Peyer's patch (tissue), 4 donors: ENCODE measurements around the gene BHLHA15. TPM values are rescaled to one million over a fixed set of nuclear protein-coding genes. Genes with fewer than 3 reads are reported as not detected.
"Not testable (repeated sequence)": the region's sequence is repeated elsewhere in the genome, so short reads cannot be mapped to it uniquely, and the experiment has no call there.

ENCODE experiments used
- DNase-seq, 3 donors: peaks; one replicate each; pipeline ENCODE4 v3.0.0-alpha.2; 2017 to 2019
- H3K27ac ChIP-seq, 4 donors: fragments of 200-600 bp; sonication (generic); one replicate each; pipeline ENCODE4 v1.5.1; 2016 to 2019
- H3K27me3 ChIP-seq, 2 donors: fragments of 200-600 bp; sonication (generic); one replicate each; pipeline ENCODE4 v1.5.1; 2019
- H3K36me3 ChIP-seq, 3 donors: fragments of 200-600 bp; sonication (generic); one replicate each; pipeline ENCODE4 v1.5.1; 2016 to 2019
- H3K4me1 ChIP-seq, 4 donors: fragments of 200-600 bp; sonication (generic); one replicate each; pipeline ENCODE4 v1.5.1; 2016 to 2019
- H3K4me3 ChIP-seq, 4 donors: fragments of 200-600 bp; sonication (generic); 1 replicate in 3 of 4; 2 replicates in 1 of 4; pipeline ENCODE4 v1.5.1; 2016 to 2019; ENCODE audit warnings: mild to moderate bottlenecking in 1 of 4
- H3K9me3 ChIP-seq, 4 donors: fragments of 200-600 bp; sonication (generic); one replicate each; pipeline ENCODE4 v1.5.1; 2016 to 2019; ENCODE audit warnings: mild to moderate bottlenecking in 1 of 4
- POLR2A ChIP-seq, 2 donors: fragments of 450-650 bp; IDR thresholded peaks; one replicate each; pipeline ENCODE4 v1.5.1; 2017; ENCODE audit warnings: antibody characterized with exemption in 2 of 2, mild to moderate bottlenecking in 2 of 2, moderate library complexity in 2 of 2
- total RNA-seq, 4 donors: library from RNA; depleted of rRNA; stranded (reverse); fragments of >200 nt; gene quantifications; one replicate each; pipeline ENCODE4 v1.1.0, GENCODE V29; 2016
- TF ChIP-seq, protein P1 (sequence below), 6 experiments: fragments of 450-650 bp in 4 of 6; fragments of 200-600 bp in 2 of 6; sonication (generic) in 1 of 6; IDR thresholded peaks; one replicate each; pipeline ENCODE4 v1.5.1; 2017 to 2019; ENCODE audit warnings: antibody characterized with exemption in 6 of 6, mild to moderate bottlenecking in 3 of 6, moderate library complexity in 1 of 6

The BHLHA15 gene
- total RNA-seq, 4 donors from 2014 or later: 1.6 to 9.9 TPM; not detected in 2

DNA sequence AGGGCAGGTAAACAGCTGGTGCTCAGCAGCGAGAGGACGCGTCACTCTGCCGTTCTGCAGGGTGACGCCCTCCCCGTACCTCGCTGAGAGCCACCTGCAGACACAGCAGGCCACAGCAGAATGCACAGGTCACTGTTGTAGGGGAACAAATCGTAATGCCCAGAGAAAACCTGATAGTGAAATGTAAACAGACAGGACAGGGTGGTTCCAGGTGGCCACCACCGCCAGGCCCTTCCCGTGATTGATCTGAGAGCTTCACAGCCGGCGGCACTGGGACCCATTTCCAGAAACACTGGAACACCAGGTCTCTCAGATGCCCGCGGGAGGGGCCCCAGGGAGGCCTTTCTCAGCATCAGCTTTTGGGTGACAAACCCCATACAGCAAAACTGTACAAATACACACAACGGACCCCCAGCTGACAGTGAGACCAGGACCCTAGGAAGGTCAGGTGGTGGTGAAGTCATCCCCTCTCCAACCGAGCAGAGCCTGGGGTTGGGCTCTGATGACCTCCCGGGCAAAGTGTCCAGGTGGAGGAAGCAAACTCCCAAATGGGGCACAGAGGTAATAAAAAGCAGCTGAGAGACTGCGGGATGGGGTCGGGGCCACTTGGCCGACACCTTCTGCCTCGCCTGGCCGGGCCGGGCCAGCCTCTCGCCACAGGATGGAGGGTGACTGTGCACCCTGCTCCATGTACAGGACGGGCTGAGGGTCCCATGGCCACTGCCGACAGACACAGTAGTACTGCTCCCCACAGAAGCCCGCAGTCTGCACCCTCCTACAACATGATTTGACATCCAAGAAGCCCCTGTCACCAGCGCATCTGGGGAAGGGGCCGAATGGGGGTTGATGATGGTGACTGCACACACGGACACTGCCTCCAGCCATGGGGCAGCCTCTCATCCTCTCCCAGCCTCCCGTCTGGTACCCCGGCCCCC lies 4.6 kb downstream of the BHLHA15 start:
- Histone ChIP-seq H3K27me3 (no peaks in the 10 kb centered on the region), H3K4me3 (no peak overlapping the region), H3K4me1 (peaks cover 0 to 14% (median 5%) of the 10 kb centered on the region in 4 donors), H3K27ac (no peak overlapping the region), H3K36me3 (peaks cover 0 to 21% (median 0%) of the 10 kb centered on the region in 3 donors), H3K9me3 (no peaks in the 10 kb centered on the region)
- TF ChIP-seq, protein P1, sequence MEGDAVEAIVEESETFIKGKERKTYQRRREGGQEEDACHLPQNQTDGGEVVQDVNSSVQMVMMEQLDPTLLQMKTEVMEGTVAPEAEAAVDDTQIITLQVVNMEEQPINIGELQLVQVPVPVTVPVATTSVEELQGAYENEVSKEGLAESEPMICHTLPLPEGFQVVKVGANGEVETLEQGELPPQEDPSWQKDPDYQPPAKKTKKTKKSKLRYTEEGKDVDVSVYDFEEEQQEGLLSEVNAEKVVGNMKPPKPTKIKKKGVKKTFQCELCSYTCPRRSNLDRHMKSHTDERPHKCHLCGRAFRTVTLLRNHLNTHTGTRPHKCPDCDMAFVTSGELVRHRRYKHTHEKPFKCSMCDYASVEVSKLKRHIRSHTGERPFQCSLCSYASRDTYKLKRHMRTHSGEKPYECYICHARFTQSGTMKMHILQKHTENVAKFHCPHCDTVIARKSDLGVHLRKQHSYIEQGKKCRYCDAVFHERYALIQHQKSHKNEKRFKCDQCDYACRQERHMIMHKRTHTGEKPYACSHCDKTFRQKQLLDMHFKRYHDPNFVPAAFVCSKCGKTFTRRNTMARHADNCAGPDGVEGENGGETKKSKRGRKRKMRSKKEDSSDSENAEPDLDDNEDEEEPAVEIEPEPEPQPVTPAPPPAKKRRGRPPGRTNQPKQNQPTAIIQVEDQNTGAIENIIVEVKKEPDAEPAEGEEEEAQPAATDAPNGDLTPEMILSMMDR (IDR thresholded peaks at IDR 0.05): no peak
- no peak for TF ChIP-seq POLR2A (IDR thresholded peaks at IDR 0.05)
- peak in 1 of 3 donors; percentile 41 for DNase-seq

DNA sequence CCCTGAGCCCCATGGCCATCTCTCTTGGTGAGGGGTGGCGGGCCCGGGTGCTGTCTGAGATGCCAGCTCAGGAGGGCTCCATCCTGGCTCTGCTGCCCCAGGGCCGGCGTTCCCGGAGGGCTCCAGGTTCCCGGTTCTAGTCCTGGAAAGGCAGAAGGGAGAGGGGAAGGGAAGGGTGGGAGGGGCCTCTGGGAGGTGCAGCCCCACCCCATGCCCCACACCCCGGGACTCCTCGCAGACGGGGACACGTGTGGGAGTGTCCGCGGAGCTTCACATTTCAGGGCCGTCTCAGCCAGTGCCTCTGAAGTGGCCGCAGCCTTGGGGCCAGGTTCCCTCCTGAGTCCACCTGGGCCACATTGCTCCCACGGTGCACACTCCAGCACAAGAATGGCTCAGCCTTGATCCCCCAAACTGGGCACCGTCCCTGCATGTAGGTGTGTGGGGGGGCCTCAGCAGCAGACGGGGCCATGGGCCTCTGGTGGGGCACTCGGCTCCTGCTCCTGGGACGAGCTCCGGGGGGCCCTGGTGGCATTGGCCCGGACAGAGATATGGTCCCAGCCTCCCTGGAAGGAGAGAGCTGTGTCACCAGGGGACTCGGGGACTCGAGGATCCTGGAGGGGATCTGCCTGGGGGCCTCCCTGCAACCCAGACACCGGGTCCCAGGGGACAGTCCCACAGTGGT lies 5.8 kb downstream of the BHLHA15 start:
- peaks cover 0 to 34% (median 0%) of the 10 kb centered on the region in 3 donors for H3K36me3 ChIP-seq
- TF ChIP-seq, protein P1 (IDR thresholded peaks at IDR 0.05): no peak
- TF ChIP-seq POLR2A (IDR thresholded peaks at IDR 0.05): no peak
- no peak for DNase-seq
- H3K9me3 ChIP-seq: no peaks in the 10 kb centered on the region
- no peaks in the 10 kb centered on the region for H3K27me3 ChIP-seq
- H3K27ac ChIP-seq: no peak overlapping the region
- no peak overlapping the region for H3K4me3 ChIP-seq
- peaks cover 0 to 8% (median 0%) of the 10 kb centered on the region in 4 donors for H3K4me1 ChIP-seq

DNA sequence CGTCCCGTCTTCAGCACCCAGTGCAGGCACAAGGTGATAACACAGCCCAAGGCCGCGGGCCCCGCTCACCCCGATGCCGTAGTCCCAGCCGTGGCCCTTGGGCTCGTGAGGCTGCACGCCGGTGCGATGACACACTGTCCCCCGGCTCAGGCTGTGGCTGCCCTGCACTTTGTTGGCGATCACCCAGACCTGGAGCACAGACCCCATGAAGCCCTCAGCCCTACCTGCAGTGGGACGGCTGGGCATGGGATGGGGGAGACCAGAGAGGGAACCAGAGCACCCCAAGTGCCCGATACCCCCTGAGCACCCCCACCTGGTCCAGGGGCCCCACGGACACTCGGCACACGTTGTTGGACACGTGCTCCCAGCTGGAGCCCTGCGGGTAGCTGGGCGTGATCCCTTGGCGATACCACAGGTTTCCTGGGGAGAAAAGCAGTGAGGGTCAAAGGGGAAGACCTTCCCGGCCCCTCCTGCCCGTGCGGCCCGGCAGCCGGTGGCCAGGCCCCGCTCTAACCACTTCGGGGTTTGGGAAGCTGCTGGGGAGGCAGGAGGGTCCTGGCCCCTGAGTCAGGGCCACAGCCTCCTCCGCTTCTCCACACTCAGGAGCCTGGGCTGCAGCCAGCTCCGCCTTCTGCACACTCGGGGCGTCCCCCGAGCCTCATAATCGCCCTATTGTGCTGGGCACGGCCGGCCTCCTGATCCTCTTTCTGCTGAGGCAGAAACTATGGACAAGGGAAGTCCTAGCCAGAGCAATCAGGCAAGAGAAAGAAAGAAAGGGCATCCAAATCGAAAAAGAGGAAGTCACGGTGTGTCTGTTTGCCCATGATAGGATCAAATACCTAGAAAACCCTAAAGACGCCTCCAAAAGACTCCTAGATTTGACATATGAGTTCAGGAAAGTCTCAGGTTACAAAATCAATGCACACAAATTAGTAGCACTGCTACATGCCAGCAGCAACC lies 6.7 kb downstream of the BHLHA15 start:
- peaks cover 0 to 8% (median 0%) of the 10 kb centered on the region in 4 donors for H3K4me1 ChIP-seq
- no peak overlapping the region for H3K27ac ChIP-seq
- DNase-seq: peak in 1 of 3 donors; percentile 53
- no peak for TF ChIP-seq POLR2A (IDR thresholded peaks at IDR 0.05)
- TF ChIP-seq, protein P1 (IDR thresholded peaks at IDR 0.05): no peak
- H3K27me3 ChIP-seq: no peaks in the 10 kb centered on the region
- no peaks in the 10 kb centered on the region for H3K9me3 ChIP-seq
- no peak overlapping the region for H3K4me3 ChIP-seq
- peaks cover 0 to 42% (median 0%) of the 10 kb centered on the region in 3 donors for H3K36me3 ChIP-seq

DNA sequence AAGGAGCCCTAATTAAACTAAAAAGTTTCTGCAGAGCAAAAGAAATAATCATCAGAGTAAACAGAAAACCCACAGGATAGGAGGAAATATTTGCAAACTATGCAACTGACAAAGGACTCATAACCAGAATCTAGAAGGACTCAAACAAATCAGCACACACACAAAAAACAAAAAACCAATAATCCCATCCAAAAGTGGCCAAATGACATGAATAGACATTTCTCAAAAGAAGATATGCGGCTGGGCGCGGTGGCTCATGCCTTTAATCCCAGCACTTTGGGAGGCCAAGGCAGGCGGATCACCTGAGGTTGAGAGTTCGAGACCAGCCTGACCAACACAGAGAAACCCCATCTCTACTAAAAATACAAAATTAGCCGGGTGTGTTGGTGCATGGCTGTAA lies 8.1 kb downstream of the BHLHA15 start:
- peaks cover 0 to 53% (median 0%) of the 10 kb centered on the region in 3 donors for H3K36me3 ChIP-seq
- not testable (repeated sequence) for H3K4me1 ChIP-seq, DNase-seq, H3K4me3 ChIP-seq, H3K9me3 ChIP-seq, H3K27me3 ChIP-seq, H3K27ac ChIP-seq

DNA sequence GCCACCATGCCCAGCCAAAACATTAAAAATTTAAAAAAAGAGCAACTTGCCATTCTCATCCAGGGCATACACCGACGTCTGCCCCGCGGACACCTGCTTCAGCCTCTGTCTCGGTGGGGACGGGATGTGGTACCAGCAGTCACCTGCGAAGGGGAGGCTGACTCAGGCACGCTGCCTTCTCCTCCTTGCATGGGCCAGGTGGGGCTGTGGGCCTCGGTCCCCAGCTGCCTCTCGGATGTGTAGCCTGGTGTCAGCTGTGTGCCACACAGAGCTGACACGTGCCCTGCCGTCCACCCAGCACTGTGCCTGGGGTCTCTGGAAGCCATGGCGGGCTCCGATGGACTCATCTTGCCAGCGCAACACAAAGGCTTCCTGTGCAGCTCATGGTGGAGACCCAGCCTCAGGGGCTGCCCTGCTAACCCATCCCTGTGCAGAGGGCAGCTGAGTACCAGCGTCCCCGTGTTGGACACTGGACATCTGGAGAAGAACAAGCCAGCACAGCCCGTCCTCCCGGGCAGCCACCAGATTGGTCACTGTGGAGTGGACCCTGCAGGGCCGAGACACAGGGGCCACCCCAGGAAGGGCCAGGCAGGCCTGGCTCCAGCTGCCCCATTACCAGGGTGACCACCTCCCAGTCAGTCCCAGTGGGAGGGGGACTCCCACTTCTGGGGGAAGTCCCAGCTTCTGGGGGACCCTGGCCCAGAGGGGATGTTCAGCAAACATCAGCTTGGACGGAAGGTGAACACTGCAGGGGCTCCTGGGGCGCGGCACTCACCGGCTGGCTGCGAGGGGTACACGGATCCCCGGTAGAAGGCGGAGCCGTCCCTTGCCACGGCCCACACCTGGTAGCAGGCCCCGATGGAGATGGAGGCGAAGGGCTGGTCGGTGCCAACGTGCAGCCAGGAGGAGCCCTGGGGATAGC lies 10.6 kb downstream of the BHLHA15 start:
- Histone ChIP-seq H3K9me3 (no peaks in the 10 kb centered on the region), H3K36me3 (peaks cover 0 to 61% (median 0%) of the 10 kb centered on the region in 3 donors), H3K27ac (no peak overlapping the region), H3K4me1 (peaks cover 0 to 8% (median 0%) of the 10 kb centered on the region in 4 donors), H3K4me3 (no peak overlapping the region), H3K27me3 (no peaks in the 10 kb centered on the region)
- no peak for DNase-seq
- TF ChIP-seq, protein P1 (IDR thresholded peaks at IDR 0.05): no peak
- TF ChIP-seq POLR2A (IDR thresholded peaks at IDR 0.05): no peak
